Sigmoid colon (tissue), 7 donors: ENCODE results near the gene GRHPR. TPM values are rescaled to one million over a fixed set of nuclear protein-coding genes. Genes with fewer than 3 reads are reported as not detected.

ENCODE experiments used
- DNase-seq: peaks from one replicate; pipeline ENCODE4 v3.0.0-alpha.2; 2019
- H3K27ac ChIP-seq, 4 donors: fragments of 200-600 bp; sonication (generic); one replicate each; pipeline ENCODE4 v1.5.1; 2016 to 2019; ENCODE audit warnings: mild to moderate bottlenecking in 1 of 4
- H3K27me3 ChIP-seq, 3 donors: fragments of 200-600 bp; sonication (generic); one replicate each; pipeline ENCODE4 v1.5.1; 2019; ENCODE audit warnings: mild to moderate bottlenecking in 1 of 3
- H3K36me3 ChIP-seq, 4 donors: fragments of 200-600 bp; sonication (generic); one replicate each; pipeline ENCODE4 v1.5.1; 2016 to 2019
- H3K4me1 ChIP-seq, 4 donors: fragments of 200-600 bp; sonication (generic); one replicate each; pipeline ENCODE4 v1.5.1; 2017 to 2019
- H3K4me3 ChIP-seq, 4 donors: fragments of 200-600 bp; sonication (generic); one replicate each; pipeline ENCODE4 v1.5.1; 2017 to 2019; ENCODE audit warnings: mild to moderate bottlenecking in 2 of 4, moderate library complexity in 1 of 4
- H3K9me3 ChIP-seq, 4 donors: fragments of 200-600 bp in 3 of 4; sonication (generic) in 3 of 4; one replicate each; pipeline versions ENCODE4 v1.5.1 to v1.6.1; 2013 to 2019
- CTCF ChIP-seq, 4 experiments: fragments of 450-650 bp in 3 of 4; fragments of 200-600 bp in 1 of 4; IDR thresholded peaks; one replicate each; pipeline ENCODE4 v1.5.1; 2016 to 2019; ENCODE audit warnings: antibody characterized with exemption in 4 of 4, mild to moderate bottlenecking in 3 of 4, moderate library complexity in 2 of 4
- EP300 ChIP-seq, 4 donors: sonication (generic); formaldehyde crosslinking; IDR thresholded peaks; one replicate each; pipeline ENCODE4 v1.6.1; 2017; ENCODE audit warnings: antibody characterized with exemption in 4 of 4
- POLR2A ChIP-seq, 2 donors: fragments of 450-650 bp; IDR thresholded peaks; one replicate each; pipeline ENCODE4 v1.6.1; 2016; ENCODE audit warnings: antibody characterized with exemption in 2 of 2, mild to moderate bottlenecking in 2 of 2, moderate library complexity in 2 of 2
- POLR2AphosphoS5 ChIP-seq, 4 donors: sonication (generic); formaldehyde crosslinking; IDR thresholded peaks; one replicate each; pipeline ENCODE4 v1.6.1; 2017; ENCODE audit warnings: antibody characterized with exemption in 4 of 4
- WGBS, 2 donors: extraction: QIAGEN DNeasy Blood & Tissue Kit; methylation state at CpG; one replicate each; pipeline ENCODE4 v1.1.7; 2013; 5-methylcytosine and 5-hydroxymethylcytosine counted together
- intact Hi-C: fragments of 100-400 bp; cut with DNase I; formaldehyde crosslinking; loops from one replicate; pipeline ENCODE4 v1.15.1; 2023
- polyA plus RNA-seq, 3 donors: library from polyadenylated mRNA; stranded (reverse); fragments of 200-250 nt; gene quantifications; one replicate each; pipeline ENCODE4 v1.2.3, GENCODE V29; 2013
- total RNA-seq, 4 donors: library from RNA; depleted of rRNA; stranded (reverse); fragments of >200 nt; gene quantifications; one replicate each; pipeline ENCODE4 v1.1.0, GENCODE V29; 2016
- donor health status: healthy with polysubstance abuse.
- donor health status: Bipolar disorder and iron deficiency.
- donor health status: healthy.

Gene GRHPR
- total and polyA plus RNA-seq, 7 donors: 84.1 to 165 (median 127) TPM

DNA sequence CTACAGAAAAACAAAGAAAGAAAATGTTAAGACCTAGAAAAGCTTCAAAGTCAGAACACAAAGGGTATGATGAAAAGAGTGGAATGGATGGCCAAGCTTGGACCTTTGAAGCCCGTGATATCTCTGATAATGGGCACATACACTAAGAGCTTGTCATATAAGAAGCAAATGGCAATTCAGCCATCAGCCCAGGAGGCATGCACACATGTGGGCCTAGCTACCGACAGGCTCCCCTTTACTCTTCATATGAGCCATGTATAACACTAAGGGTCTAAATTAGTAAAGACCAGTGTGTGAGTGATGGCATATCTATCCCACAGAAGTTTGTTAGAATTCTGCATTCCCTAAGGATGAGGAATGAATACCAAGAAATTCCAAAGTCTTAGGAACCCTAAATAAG lies 20.1 kb downstream of the GRHPR start:
- H3K36me3 ChIP-seq: peaks cover 14 to 48% (median 30%) of the 10 kb centered on the region in 4 donors
- 89 to 95% methylated on average over 2 of the region's 2 CpGs for WGBS, 2 donors
- intact Hi-C loops: no loop called here
- DNase-seq: no peak
- no peaks in the 10 kb centered on the region for H3K9me3 ChIP-seq
- H3K27me3 ChIP-seq: no peaks in the 10 kb centered on the region
- TF ChIP-seq POLR2A (IDR thresholded peaks at IDR 0.05) (no peak), POLR2AphosphoS5 (IDR thresholded peaks at IDR 0.05) (no peak), CTCF (IDR thresholded peaks at IDR 0.05) (no peak), EP300 (IDR thresholded peaks at IDR 0.05) (no peak)
- no peak overlapping the region for H3K27ac ChIP-seq
- H3K4me3 ChIP-seq: no peak overlapping the region
- peaks cover 0 to 14% (median 0%) of the 10 kb centered on the region in 4 donors for H3K4me1 ChIP-seq

DNA sequence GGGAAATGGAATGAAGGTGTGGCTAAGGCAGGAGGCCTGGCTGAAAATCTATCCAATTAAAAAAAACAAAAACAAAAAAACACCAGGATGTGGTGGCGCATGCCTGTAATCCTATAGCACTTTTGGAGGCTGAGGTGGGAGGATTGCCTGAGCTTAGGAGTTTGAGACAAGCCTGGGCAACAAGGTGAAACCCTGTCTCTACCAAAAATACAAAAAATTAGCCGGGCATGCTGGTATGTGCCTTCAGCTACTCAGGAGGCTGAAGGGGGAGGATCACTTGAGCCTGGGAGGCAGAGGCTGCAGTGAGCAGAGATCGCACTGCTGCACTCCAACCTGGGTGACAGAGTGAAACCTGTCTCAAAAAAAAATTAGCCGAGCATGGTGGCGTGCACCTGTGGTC lies 21.1 kb downstream of the GRHPR start:
- no peaks in the 10 kb centered on the region for H3K9me3 ChIP-seq
- H3K27ac ChIP-seq: no peak overlapping the region
- intact Hi-C loops: no loop called here
- H3K4me1 ChIP-seq: peaks cover 0 to 13% (median 0%) of the 10 kb centered on the region in 4 donors
- WGBS, 2 donors: 89 to 99% methylated on average over 5 of the region's 5 CpGs
- no peak for TF ChIP-seq EP300 (IDR thresholded peaks at IDR 0.05)
- TF ChIP-seq CTCF (IDR thresholded peaks at IDR 0.05): no peak
- TF ChIP-seq POLR2A (IDR thresholded peaks at IDR 0.05): no peak
- no peak for TF ChIP-seq POLR2AphosphoS5 (IDR thresholded peaks at IDR 0.05)
- H3K4me3 ChIP-seq: no peak overlapping the region
- DNase-seq: no peak
- H3K36me3 ChIP-seq: peaks cover 14 to 38% (median 21%) of the 10 kb centered on the region in 4 donors
- no peaks in the 10 kb centered on the region for H3K27me3 ChIP-seq

GRCh38 chr9:37444890-37445289 lies 22.4 kb downstream of the GRHPR start:
- Histone ChIP-seq H3K36me3 (peaks cover 14 to 25% (median 19%) of the 10 kb centered on the region in 4 donors), H3K4me1 (peaks cover 0 to 9% (median 1%) of the 10 kb centered on the region in 4 donors), H3K9me3 (no peaks in the 10 kb centered on the region), H3K4me3 (no peak overlapping the region), H3K27ac (no peak overlapping the region), H3K27me3 (no peaks in the 10 kb centered on the region)
- WGBS, 2 donors: 17 to 70% methylated on average over 2 of the region's 2 CpGs
- TF ChIP-seq EP300 (IDR thresholded peaks at IDR 0.05): no peak
- no peak for DNase-seq
- intact Hi-C loops: no loop called here

DNA sequence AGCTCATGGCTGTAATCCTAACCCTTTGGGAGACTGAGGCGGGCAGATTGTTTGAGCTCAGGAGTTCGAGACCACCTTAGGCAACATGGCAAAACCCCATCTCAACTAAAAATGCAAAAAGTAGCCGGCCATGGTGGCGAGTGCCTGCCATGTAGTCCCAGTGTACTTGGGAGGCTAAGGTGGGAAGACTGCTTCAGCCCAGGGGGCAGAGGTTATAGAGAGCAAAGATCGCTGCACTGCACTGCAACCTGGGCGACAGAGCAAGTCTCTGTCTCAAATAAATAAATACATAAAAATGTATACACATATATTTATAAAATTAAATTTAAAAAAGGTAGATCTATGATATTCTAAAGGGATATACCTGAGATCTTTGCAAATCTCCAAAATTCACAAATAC lies 23.3 kb downstream of the GRHPR start:
- no peak overlapping the region for H3K27ac ChIP-seq
- intact Hi-C loops: no loop called here
- DNase-seq: no peak
- no peak overlapping the region for H3K4me3 ChIP-seq
- H3K36me3 ChIP-seq: peaks cover 13 to 18% (median 15%) of the 10 kb centered on the region in 4 donors
- peaks cover 0 to 18% (median 2%) of the 10 kb centered on the region in 4 donors for H3K4me1 ChIP-seq
- no peaks in the 10 kb centered on the region for H3K27me3 ChIP-seq
- WGBS, 2 donors: 85 to 95% methylated on average over 6 of the region's 6 CpGs
- no peaks in the 10 kb centered on the region for H3K9me3 ChIP-seq
- TF ChIP-seq EP300 (IDR thresholded peaks at IDR 0.05) (no peak), POLR2AphosphoS5 (IDR thresholded peaks at IDR 0.05) (no peak), CTCF (IDR thresholded peaks at IDR 0.05) (no peak), POLR2A (IDR thresholded peaks at IDR 0.05) (no peak)

GRCh38 chr9:37446401-37446800 lies 23.9 kb downstream of the GRHPR start:
- intact Hi-C loops: no loop called here
- TF ChIP-seq EP300 (IDR thresholded peaks at IDR 0.05) (no peak), POLR2AphosphoS5 (IDR thresholded peaks at IDR 0.05) (no peak), POLR2A (IDR thresholded peaks at IDR 0.05) (no peak), CTCF (IDR thresholded peaks at IDR 0.05) (no peak)
- WGBS, 2 donors: 49 to 76% methylated on average over 4 of the region's 4 CpGs
- Histone ChIP-seq H3K4me3 (no peak overlapping the region), H3K27me3 (no peaks in the 10 kb centered on the region), H3K4me1 (peaks cover 0 to 24% (median 4%) of the 10 kb centered on the region in 4 donors), H3K27ac (no peak overlapping the region), H3K36me3 (peaks cover 7 to 14% (median 9%) of the 10 kb centered on the region in 4 donors), H3K9me3 (no peaks in the 10 kb centered on the region)
- no peak for DNase-seq
